ENCODE measurements around the gene DNAH2. TPM values are rescaled to one million over a fixed set of nuclear protein-coding genes. Genes with fewer than 3 reads are reported as not detected.

DNAH2 gene
- total and polyA plus RNA-seq, 2 of the 13 experiments (the other 11 are each of a cell fraction or from before 2014, with no cell fraction given) = not detected

GRCh38 chr17:7843536-7844291, 126.2 kb downstream of the DNAH2 start (continued):
- TF ChIP-seq ZBTB49 (CRISPR knock-in tag; IDR thresholded peaks at IDR 0.05; ENCODE audit: borderline replicate concordance) (no peak), ZNF367 (CRISPR knock-in tag; IDR thresholded peaks at IDR 0.05; ENCODE audit: borderline replicate concordance) (no peak), ZNF879 (CRISPR knock-in tag; IDR thresholded peaks at IDR 0.05) (no peak), ZNF562 (CRISPR knock-in tag; IDR thresholded peaks at IDR 0.05; ENCODE audit: borderline replicate concordance) (no peak), ZBTB26 (CRISPR knock-in tag; IDR thresholded peaks at IDR 0.05; ENCODE audit: borderline replicate concordance) (no peak), FOXC1 (CRISPR knock-in tag; IDR thresholded peaks at IDR 0.05; ENCODE audit: borderline replicate concordance) (0 out of 2 replicates have a peak, but pooled peaks have one; percentile 25), ZNF572 (CRISPR knock-in tag; IDR thresholded peaks at IDR 0.05) (no peak), E2F5 (CRISPR knock-in tag; conservative IDR thresholded peaks at IDR 0.05) (no peak), IKZF1 (IDR thresholded peaks at IDR 0.05) (no peak), ZNF543 (CRISPR knock-in tag; IDR thresholded peaks at IDR 0.05) (peak; percentile 78), ZNF703 (CRISPR knock-in tag; IDR thresholded peaks at IDR 0.05; ENCODE audit: borderline replicate concordance) (no peak), CREB1 (IDR thresholded peaks at IDR 0.05) (0 out of 2 replicates have a peak, but pooled peaks have one; percentile 57), CREB1 (CRISPR knock-in tag; IDR thresholded peaks at IDR 0.05) (peak; percentile 91), ZNF264 (CRISPR knock-in tag; IDR thresholded peaks at IDR 0.05) (no peak), SOX13 (IDR thresholded peaks at IDR 0.05) (no peak), SOX13 (CRISPR knock-in tag; conservative IDR thresholded peaks at IDR 0.05 in 1 of 2, IDR thresholded peaks at IDR 0.05 in 1 of 2) (peak in 1 of 2 experiments; percentile 45; a peak in 2 of 4 replicates), ZNF205 (CRISPR knock-in tag; IDR thresholded peaks at IDR 0.05) (no peak), TP53 (CRISPR knock-in tag; conservative IDR thresholded peaks at IDR 0.05) (no peak), CBX1 (IDR thresholded peaks at IDR 0.05; ENCODE audit: low read depth) (peak; percentile 7), EEA1 (CRISPR knock-in tag; IDR thresholded peaks at IDR 0.05; ENCODE audit: borderline replicate concordance) (no peak), TMF1 (CRISPR knock-in tag; IDR thresholded peaks at IDR 0.05; ENCODE audit: low read depth) (no peak), SMC3 (IDR thresholded peaks at IDR 0.05; ENCODE audit: low read length) (no peak), ZNF720 (CRISPR knock-in tag; IDR thresholded peaks at IDR 0.05) (no peak), ZBTB8A (CRISPR knock-in tag; IDR thresholded peaks at IDR 0.05; ENCODE audit: borderline replicate concordance, low read depth) (no peak), ZNF276 (CRISPR knock-in tag; IDR thresholded peaks at IDR 0.05; ENCODE audit: low read depth) (no peak), TGIF2 (CRISPR knock-in tag; IDR thresholded peaks at IDR 0.05) (no peak), SIN3B (IDR thresholded peaks at IDR 0.05; ENCODE audit: low read length) (no peak)
